NCI-H1694 (cell line): ENCODE results near the gene ADAM12.
"Not testable (repeated sequence)": the region's sequence is repeated elsewhere in the genome, so short reads cannot be mapped to it uniquely, and the experiment has no call there.

Experiments
- DNase-seq: peaks from one replicate; lab custom pipeline; 2025; lab: John Stamatoyannopoulos, UW

Gene ADAM12

DNA sequence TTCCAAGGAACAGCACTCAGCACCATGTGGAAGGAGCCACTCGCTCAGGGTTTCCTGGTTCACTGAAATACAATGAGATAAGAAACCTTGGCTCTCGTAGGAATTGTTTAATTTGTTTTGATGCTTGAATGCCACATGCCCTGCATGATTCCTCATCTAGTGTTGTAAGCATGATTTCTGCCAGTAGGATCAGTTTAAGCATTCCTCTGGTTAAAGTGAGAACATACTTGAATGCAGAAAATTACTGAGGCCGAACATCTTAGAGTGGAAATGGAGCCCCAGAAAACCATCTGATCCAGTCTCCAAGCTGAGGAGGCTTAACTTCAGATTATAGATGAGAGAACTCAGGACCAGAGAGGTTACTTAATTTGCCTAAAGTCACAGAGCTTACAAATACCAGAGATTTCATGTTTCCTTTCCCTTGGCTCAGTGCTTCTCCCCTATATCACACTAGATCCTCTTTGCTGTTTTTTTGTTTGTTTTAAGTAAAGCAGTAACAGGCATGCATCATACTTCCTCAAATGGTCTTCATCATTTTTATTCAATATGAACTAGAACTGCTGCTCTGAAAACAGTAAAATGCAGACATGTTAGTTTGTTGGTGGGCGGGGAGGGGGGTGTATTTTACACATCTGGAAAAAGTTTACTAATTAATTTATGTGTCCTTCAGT lies 125.1 kb downstream of the ADAM12 start:
- DNase-seq: no peak

DNA sequence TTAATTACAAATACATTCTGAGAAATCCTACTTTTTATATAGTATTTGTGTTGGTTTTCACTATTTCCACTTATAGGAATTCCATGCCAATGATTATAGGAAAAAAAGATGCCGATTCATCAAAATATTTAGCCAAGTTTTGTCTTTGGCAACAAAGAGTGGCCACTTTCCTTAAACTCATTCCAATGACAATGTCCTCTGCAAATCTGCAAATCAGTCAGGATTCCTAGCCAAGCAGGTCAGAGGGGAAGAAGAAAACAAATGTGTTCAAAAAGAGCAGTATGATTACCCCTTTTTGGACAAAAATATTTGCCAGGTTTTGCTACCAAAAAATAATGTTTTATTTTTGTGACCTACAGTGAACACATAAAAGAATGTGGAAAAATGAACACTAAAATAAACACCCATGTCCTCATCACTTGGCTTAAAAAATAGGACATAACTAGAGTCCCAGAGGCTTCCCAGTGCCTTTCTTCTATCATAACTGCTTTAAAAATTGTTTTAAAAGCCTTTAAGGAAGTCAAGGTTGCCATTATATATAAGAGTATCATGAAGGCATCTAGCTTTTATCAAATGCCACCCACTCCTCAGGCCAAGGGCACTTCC lies 125.9 kb downstream of the ADAM12 start:
- DNase-seq: no peak

DNA sequence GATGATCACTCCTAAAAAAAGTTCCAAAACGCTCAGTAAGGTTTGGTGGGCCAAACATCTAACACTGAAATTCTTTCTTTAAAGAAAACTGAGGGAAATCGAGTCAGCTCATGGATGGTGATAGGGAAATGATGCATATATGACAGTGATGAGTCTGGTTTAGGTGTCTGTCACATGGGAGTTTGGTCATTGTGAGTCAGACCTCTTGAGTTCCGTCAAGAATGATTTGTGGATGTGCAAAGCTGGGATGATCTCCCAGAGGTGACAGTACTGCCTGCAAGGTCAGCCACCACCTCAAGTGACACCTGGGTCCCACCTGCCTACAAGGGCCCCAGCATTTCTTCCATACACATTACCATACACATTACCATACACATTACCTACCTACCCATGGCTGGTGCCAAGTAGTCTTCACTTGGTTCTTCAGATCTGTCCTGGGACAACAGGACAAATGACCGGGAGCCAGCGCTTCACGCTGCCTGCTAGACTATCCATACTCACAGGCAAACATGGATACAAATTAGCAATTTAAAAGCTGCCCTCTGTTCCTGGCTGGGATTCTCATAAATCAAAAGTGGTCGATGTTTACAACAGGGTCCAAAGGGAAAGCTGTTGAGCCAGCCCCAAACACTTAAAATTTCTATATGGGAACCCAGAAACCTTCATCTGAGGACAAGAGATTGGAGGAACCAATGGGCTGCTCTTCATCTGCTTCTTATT lies 128.4 kb downstream of the ADAM12 start:
- no peak for DNase-seq

DNA sequence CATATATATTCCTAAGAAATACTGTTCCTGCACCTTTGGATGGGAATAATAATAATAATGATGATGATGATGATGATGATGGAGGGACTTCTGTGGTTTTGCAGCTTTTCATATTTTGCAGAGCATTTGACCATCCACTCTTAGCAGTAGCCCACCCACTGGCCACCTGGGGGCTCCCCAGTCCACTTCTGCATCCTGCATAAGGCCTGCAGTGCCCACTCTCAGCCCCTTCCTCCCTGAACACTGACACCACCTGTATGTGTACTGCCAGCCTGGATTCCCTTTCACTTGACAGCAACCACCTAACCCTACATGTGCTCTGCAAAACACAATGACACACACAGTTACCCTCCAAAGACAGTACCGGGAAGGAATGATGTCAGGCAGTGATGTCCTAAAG lies 131.4 kb downstream of the ADAM12 start:
- DNase-seq: no peak

DNA sequence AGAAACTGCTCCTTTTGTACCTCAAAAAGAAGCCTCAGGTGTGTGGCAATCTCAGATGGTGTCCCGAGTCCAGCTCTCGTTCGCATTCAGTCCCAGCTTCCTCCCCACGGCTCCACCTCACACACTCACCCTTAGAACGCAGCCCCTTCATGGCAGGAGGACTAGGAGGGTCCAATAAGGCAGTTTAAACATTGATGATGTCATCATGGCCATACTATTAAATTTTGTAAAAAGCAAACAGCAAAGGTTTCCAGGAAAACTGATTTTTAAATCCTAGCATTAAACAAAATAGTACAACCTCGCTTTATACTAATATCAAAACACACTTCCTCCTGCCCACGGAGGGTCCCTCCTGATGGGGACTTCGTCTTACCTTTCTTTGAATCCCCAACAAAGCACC lies 133.0 kb downstream of the ADAM12 start:
- DNase-seq: no peak

DNA sequence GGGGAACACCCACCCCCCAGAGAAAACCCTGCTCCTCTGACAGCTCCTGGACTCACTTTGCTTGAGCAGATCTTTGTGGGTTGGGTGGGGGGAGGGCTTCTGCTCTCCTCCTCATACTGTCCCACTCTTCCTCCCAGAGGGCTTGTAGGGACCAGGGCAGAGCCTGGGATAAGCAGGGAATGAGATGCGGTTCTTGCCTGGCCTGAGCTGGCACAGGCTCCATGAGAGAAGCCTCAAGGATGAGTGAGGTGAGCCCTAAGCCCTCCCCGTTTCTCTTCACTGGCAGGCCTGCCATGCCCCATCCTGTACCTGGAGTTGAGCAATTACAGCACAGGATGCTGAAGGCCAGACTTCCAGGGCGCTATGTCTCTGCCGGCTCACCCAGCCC lies 134.7 kb downstream of the ADAM12 start:
- no peak for DNase-seq

DNA sequence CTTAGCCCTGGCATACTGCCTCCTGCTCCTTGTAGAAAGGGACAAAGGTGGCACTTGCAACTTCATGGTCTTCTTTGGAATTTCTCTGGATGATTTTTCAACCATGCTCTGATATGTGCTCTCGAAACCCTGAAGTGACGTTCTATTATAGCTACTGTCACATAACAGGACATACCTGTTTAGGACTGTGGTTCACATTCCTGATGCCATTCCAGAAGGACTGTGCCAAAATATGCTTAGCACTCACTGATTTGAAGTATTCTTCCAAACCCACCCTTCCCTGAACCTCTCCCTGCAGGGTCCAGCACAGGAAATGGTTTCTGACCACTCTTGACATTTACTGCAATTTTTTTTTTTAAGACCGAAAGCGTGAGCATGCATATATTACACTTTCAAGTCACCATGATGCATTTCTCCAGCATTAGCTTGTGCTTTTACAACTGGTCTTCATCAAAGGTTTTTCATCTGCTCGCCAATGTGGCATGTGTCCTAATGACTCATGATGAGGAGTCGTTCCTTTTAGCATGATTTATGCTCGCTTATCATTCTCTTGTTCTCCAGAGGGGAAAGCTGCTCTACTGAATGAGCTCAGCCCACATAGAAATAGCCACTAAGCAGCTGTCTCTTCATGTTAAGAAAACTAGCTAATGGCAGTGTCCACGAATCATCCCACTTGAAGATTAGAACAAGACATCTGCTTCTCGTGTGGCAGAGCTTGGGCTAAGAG lies 135.2 kb downstream of the ADAM12 start:
- no peak for DNase-seq

DNA sequence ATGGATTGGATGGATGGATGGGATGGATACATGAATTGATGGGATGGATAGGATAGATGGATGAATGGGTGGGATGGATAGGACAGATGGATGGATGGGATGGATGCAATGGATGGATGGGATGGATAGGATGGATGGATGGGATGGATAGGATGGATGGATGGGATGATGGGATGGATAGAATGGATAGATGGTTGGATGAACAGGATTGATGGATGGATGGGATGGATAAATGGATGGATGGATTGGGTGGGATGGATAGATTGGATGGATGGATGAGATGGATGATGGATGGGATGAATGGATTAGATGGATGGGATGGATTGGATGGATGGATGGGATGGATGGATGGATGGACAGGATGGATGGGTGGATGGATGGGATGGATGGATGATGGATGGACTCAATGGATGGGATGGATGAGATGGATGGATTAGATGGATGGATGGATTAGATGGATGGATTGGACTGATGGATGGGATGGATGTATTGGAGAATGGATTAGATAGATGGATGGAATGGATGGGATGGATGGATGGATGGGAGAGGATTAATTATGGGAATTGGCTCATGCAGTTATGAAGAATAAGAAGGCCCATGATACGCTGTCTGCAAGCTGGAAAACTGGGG lies 136.4 kb downstream of the ADAM12 start:
- no peak for DNase-seq

DNA sequence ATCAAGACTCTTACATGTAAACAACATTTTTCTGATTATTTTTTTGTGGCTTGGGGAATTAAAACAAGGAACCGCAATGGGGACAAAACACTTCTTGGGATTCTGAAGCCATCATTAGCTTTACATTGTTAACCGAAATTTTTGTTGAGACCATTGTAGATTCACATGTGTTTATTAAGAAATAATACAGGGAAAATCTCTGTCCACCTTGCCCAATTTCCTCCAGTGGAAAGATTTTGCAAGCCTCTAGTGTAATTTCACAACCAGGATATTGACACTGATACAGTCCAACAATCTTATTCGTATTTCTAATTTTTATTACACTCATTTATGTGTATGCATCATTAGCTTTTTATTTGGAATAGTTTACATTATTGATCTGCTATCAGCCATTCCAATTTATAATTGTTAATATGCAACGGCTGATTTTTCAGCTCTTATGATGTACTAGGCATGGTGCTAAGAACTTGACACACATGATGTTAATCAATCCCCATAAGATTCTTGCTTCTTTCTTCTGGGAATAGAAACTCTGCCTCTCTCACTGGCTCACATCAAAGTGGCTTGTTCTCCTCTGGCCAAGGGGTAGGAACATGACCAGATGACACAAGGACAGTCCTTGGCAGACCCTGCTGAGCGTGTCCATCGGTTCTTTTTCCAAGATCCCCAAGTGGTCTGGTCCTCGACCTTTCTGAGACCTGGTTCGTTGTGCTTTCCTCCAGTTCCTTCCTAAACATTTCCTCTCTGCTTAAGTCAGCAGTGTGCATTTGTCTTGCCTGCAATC lies 137.6 kb downstream of the ADAM12 start:
- no peak for DNase-seq

DNA sequence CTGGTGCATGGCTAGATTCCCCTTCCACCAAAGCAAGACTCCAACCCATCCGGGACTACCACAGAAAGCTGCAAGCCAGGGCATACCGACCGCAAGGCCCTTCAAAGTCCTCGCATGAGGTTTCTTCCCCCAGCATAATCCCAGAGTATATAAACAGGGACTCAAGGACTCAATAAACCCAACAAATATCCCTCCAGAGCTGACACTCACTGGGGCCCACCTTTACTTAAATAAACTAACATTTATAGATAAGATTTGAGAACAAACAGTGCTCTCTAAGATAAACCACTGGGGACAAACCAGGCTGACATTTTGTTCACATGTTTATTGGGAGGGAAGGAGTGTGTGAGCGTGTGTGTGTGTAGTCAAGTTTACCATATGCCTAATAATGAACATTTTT lies 138.2 kb downstream of the ADAM12 start:
- no peak for DNase-seq

DNA sequence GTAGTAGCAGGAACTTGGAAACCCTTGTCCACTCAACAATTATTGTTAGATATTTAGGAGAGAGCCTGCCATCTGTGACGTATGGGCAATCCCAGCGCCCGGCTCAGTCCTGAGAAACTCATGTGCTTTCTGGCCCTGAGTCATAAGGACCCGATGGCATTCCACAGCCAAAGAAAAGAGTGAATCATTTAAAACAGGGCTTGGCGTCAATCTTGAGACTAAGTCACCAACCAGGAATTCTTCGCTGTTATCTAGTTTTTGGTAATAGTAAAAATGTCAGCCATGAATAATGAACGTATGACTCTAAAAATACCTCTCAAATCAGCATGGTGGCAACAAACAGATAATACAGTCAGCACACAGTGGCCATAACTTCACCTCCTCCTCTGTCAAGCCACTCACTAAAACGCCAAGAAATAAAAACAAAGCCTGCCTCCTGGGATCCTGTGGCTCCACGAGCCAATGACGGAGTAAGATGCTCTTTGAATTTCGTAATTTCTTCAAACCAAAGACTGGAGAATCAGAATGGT lies 140.8 kb downstream of the ADAM12 start:
- no peak for DNase-seq

DNA sequence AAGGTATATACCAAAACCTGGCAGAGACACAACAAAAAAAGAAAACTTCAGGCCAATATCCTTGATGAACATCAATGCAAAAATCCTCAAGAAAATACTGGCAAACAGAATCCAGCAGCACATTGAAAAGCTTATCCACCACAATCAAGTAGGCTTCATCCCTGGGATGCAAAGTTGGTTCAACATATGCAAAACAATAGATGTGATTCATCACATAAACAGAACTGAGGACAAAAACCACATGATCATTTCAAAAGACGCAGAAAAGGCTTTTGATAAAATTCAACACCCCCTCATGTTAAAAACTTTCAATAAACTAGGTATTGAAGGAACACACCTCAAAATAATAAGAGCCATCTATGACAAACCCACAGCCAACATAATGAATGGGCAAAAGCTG lies 141.9 kb downstream of the ADAM12 start:
- not testable (repeated sequence) for DNase-seq

DNA sequence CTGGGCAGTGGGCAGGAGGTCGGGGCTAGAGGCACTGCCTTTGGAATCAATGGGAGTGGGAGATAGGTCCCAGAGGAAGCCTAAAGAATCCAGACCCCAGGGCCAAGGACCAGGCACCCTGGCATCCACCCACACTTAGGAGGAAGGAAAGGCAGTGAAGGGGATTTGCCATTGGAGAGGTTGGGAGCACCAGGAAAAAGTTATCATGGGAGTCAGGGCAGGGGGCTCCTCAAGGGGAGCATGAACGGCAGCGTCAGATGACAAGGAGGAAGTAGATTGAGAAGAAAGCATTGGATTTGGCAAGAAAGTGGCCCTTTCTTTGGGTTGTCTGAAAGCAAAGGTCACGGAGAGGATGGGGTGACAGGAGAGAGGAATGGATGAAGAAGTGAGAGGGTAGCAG lies 142.8 kb downstream of the ADAM12 start:
- no peak for DNase-seq

DNA sequence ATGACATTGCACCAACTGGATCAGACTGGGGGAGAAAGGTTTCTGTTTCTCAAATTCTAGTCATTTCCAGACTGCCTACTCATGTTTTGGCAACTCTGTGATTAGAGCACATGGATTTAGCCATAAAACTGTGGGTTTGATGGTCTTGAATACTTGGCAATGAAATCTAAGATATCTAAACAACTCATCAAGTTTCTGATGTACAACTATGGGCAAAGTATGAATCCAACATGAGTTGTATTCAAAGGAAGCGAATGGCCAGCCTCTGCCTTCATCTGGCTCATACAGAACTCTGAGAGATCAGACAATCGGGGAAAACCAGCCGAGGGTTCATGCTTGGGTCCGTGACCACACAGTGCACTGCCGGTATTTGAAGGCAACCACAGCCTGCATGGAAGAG lies 144.3 kb downstream of the ADAM12 start:
- no peak for DNase-seq

DNA sequence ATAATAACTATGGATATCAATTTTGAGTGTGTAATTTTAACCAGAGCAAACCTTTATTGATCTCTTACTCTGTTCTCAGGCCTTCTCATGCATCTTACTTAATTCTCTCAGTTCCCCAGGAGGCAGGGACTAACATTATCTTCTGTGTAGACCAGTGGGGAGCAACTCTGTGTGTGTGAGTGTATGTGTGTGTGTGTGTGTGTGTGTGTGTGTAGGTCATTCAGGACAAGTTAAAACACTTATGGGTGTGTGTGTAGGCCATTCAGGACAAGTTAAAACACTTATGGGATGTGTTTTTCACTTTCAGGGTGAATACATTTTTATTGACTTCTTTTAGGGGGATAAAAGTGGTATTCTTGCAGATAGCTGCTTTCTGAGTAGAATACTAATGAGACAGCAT lies 145.0 kb downstream of the ADAM12 start:
- no peak for DNase-seq

DNA sequence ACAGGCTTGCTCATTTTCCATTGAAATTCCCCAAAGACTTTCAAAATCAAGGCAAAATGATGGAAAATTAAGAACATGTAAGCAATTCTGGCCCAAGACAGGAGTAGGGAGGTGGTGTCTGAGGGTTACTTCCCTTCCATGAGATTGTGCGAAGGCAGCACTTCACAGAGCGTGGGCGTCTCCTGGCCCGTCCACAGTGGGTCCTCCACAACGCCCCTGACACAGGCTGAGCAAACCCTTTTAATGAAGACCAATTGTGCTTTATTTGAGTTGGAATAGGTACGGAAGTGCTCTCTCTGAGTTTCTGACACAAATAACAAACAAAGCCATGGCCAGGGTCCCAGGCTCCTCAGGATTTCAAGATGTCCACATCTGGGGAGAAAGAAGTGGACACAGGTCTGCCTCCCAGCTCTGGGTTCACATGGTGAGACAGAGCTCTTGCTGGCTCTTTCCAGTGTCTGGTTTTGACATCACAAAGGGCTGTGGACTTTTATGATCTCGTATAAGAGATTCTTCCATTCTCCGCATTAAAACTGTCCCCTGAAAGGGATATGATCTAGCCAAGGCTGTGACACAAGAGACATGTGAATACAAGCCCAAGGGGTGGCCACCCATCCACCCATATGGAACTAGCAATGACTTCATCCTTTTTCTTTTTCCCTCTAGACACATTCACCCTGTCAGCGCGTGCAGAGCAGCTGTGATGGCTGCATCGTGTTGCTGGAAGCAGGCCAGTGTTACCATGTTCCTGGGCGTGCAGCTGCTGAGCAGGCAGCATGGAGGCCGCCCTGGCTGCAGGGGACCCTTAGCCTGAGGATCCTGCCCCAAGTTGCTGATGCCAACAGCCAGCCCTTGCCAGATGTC lies 145.6 kb downstream of the ADAM12 start:
- peak; percentile 79 for DNase-seq

DNA sequence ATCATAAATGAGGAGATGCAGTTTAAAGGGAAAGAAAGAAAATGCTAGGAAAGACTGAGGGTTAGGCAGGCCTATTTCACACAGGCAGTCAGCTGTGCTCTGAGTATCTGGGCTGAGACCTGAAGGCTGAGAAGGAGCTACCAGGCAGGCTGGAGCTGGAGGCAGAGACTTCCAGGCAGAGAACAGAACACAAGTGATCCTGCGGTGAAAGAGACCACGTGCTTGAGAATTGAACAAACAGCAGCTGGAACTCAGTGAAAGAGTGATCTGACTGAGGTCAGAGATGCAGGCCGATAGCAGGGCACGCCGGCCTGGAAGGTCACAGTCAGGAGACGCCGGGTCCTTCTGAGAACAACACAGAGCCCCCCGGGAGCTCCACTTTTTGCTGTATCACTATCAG lies 147.8 kb downstream of the ADAM12 start:
- no peak for DNase-seq

DNA sequence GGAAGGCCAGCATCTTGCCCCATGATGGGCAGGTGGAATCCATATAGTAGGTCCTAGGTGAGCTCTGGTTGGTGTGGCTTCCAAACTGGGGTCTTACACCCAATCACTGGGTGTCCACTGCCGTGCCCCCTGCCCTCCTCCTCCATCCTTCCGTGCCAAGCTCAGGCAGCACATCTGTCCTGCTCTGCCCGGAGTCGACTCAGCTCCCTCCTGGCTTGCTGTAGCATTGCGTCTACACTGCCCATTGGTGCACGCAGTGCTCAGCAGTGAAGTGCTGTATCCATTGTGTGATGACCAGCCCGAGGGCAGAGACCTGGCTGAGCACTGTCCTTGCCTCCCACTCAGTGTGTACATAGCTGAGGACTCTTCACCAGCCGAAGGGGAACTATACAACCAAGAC lies 148.4 kb downstream of the ADAM12 start:
- DNase-seq: no peak

DNA sequence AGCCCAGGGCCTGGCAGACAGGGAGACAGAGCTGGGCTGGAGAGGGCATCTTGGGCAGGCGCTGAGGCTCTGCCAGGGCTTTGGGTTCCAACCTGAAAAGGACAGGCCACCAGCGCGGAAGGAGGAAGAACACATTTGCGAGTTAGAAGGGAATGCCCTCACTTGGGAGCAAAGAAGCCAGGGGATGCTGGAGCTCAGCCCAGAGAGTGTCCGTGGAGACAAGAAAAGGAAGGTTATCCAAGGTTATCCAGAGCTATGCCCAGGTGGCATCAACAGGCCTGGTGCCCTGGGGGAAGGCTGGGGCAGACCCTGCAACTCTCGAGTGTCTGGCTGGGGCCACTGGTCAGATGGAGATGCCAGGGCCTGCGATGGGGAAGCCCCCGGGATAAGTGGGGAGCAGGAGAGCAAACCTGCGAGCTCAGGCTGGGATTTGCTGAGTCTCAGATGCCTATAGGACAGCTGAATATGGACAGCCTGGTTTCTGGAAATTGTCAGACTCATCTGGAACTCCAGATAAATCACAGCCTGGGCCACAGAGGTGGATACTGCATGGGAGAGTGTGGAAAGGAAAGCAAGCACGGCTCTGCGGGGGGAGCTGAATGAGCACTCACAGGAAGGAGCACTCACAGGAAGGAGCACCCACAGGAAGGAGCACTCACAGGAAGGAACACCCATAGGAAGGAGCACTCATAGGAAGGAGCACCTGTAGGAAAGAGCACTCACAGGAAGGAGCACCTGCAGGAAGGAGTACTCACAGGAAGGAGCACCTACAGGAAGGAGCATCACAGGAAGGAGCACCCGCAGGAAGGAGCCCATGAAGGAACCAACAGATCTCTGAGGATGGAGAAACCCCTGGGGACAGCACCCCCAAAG lies 152.1 kb downstream of the ADAM12 start:
- DNase-seq: no peak
